A549 (cell line): ENCODE measurements around the gene SHROOM2. TPM values are rescaled to one million over a fixed set of nuclear protein-coding genes. Genes with fewer than 3 reads are reported as not detected.
A peak's percentile ranks its signal among the peaks of the same experiment; 100 is the strongest.

Source experiments
- ATAC-seq, 2 experiments: fragments of 200-7000 bp in 1 of 2; fragments of >200 bp in 1 of 2; cut with Nextera tagmentation in 1 of 2; cut with Tn5 transposase in 1 of 2; 3 replicates each; pipeline versions ENCODE4 v1.8.0 to v1.9.1; 2018 to 2020; ENCODE audit warnings: mild to moderate bottlenecking in 1 of 2, moderate library complexity in 1 of 2
- CTCF ChIA-PET: fragments of 300-600 bp; sonication (Branson Sonifier 250); formaldehyde crosslinking; extraction: SDS; loops from one replicate; lab custom pipeline; 2021; ENCODE audit warnings: antibody characterized with exemption, inconsistent platforms; lab: Yijun Ruan, JAX
- POLR2A ChIA-PET: fragments of 350-600 bp; formaldehyde crosslinking; extraction: SDS; loops from one replicate; lab custom pipeline; 2021; ENCODE audit warnings: antibody characterized with exemption, inconsistent platforms; lab: Yijun Ruan, JAX
- DNase-seq, 2 experiments: peaks; one replicate each; pipeline versions ENCODE4 v3.0.0 to v3.0.0-alpha.2; 2011 to 2016; ENCODE audit warnings: low read depth in 1 of 2, low spot score in 1 of 2
- FAIRE-seq: peaks from 2 replicates; lab custom pipeline; 2011; peaks lifted over from hg19 to GRCh38; lab: Jason Lieb, UNC
- H3K27ac ChIP-seq, 2 experiments: fragments of >200 bp; sonication (Bioruptor Twin); formaldehyde crosslinking; 3 replicates each; pipeline ENCODE4 v1.5.1; 2016 to 2017
- H3K4me1 ChIP-seq: fragments of >200 bp; sonication (Bioruptor Twin); formaldehyde crosslinking; 3 replicates; pipeline ENCODE4 v1.6.1; 2016
- H3K4me2 ChIP-seq: fragments of >200 bp; sonication (Bioruptor Twin); formaldehyde crosslinking; 3 replicates; pipeline ENCODE4 v1.6.1; 2016
- H3K4me3 ChIP-seq: fragments of >200 bp; sonication (Bioruptor Twin); formaldehyde crosslinking; 3 replicates; pipeline ENCODE4 v1.5.1; 2016
- H3K9me3 ChIP-seq: fragments of >200 bp; sonication (Bioruptor Twin); formaldehyde crosslinking; 3 replicates; pipeline ENCODE4 v1.6.1; 2016
- ATOH8 ChIP-seq: fragments of 250-450 bp; sonication (Bioruptor Pico); IDR thresholded peaks from 2 replicates; pipeline ENCODE4 v1.5.0; 2020; ENCODE audit warnings: low read depth, mild to moderate bottlenecking, moderate library complexity
- BCL3 ChIP-seq: fragments of >200 bp; sonication (Bioruptor Twin); formaldehyde crosslinking; IDR thresholded peaks from 3 replicates; pipeline ENCODE4 v1.6.1; 2016
- CEBPB ChIP-seq, 2 experiments: fragments of >200 bp in 1 of 2; sonication (Bioruptor Twin) in 1 of 2; formaldehyde crosslinking in 1 of 2; IDR thresholded peaks; 2 replicates each; pipeline ENCODE4 v1.6.1; 2012 to 2016
- CTCF ChIP-seq: fragments of >200 bp; sonication (Bioruptor Twin); formaldehyde crosslinking; IDR thresholded peaks from 3 replicates; pipeline ENCODE4 v1.5.1; 2016
- ELK1 ChIP-seq: fragments of 150-350 bp; IDR thresholded peaks from 2 replicates; pipeline ENCODE4 v1.6.1; 2014; ENCODE audit warnings: low read depth, mild to moderate bottlenecking, low read length
- FOXS1 ChIP-seq: fragments of 250-450 bp; sonication (Bioruptor Pico); IDR thresholded peaks from 2 replicates; pipeline ENCODE4 v1.5.0; 2020; ENCODE audit warnings: mild to moderate bottlenecking, moderate library complexity
- GATA3 ChIP-seq: IDR thresholded peaks from 2 replicates; pipeline ENCODE4 v1.6.1; 2012; ENCODE audit warnings: borderline replicate concordance
- HMGXB4 ChIP-seq: fragments of 250-450 bp; sonication (Bioruptor Pico); IDR thresholded peaks from 2 replicates; pipeline ENCODE4 v1.5.0; 2021; ENCODE audit warnings: mild to moderate bottlenecking, moderate library complexity, borderline replicate concordance
- HOXB13 ChIP-seq: fragments of 250-450 bp; sonication (Bioruptor Pico); IDR thresholded peaks from 2 replicates; pipeline ENCODE4 v1.5.0; 2020; ENCODE audit warnings: low read depth, mild to moderate bottlenecking, moderate library complexity
- HOXB5 ChIP-seq: fragments of 250-450 bp; sonication (Bioruptor Pico); IDR thresholded peaks from 2 replicates; pipeline ENCODE4 v1.5.0; 2020; ENCODE audit warnings: mild to moderate bottlenecking, moderate library complexity
- JUNB ChIP-seq: fragments of >200 bp; sonication (Bioruptor Twin); formaldehyde crosslinking; IDR thresholded peaks from 2 replicates; pipeline ENCODE4 v1.6.1; 2016
- MAZ ChIP-seq: fragments of 150-350 bp; IDR thresholded peaks from 2 replicates; pipeline ENCODE4 v1.6.1; 2014; ENCODE audit warnings: antibody characterized with exemption, low read depth, low read length, borderline replicate concordance
- RAD21 ChIP-seq, 2 experiments: fragments of >200 bp in 1 of 2; sonication (Bioruptor Twin) in 1 of 2; formaldehyde crosslinking in 1 of 2; IDR thresholded peaks in 1 of 2; conservative IDR thresholded peaks in 1 of 2; 2 replicates in 1 of 2; 3 replicates in 1 of 2; pipeline ENCODE4 v1.6.1; 2012 to 2018; ENCODE audit warnings: inconsistent platforms in 1 of 2
- RCOR1 ChIP-seq: fragments of 150-350 bp; IDR thresholded peaks from 2 replicates; pipeline ENCODE4 v1.6.1; 2014; ENCODE audit warnings: antibody characterized with exemption, low read length, low read depth
- RNF2 ChIP-seq: fragments of 200-600 bp; sonication (generic); IDR thresholded peaks from 2 replicates; pipeline ENCODE4 v1.6.1; 2016; ENCODE audit warnings: low read depth, mild to moderate bottlenecking, antibody characterized with exemption, moderate library complexity, borderline replicate concordance
- SMC3 ChIP-seq: fragments of >200 bp; sonication (Bioruptor Twin); formaldehyde crosslinking; IDR thresholded peaks from 3 replicates; pipeline ENCODE4 v1.6.1; 2018; ENCODE audit warnings: inconsistent platforms
- TFCP2L1 ChIP-seq: fragments of 250-450 bp; sonication (Bioruptor Pico); IDR thresholded peaks from 2 replicates; pipeline ENCODE4 v1.5.0; 2021; ENCODE audit warnings: mild to moderate bottlenecking
- TP53 ChIP-seq: fragments of 250-450 bp; sonication (Bioruptor Pico); IDR thresholded peaks from 2 replicates; pipeline ENCODE4 v1.5.0; 2021; ENCODE audit warnings: mild to moderate bottlenecking, moderate library complexity
- ZC3H11A ChIP-seq: fragments of 450-650 bp; IDR thresholded peaks from 2 replicates; pipeline ENCODE4 v1.6.1; 2014; ENCODE audit warnings: antibody characterized with exemption, mild to moderate bottlenecking
- WGBS: methylation state at CpG from one replicate; pipeline ENCODE4 v1.1.6; 2017; ENCODE audit errors: missing lambda C conversion rate; 5-methylcytosine and 5-hydroxymethylcytosine counted together
- polyA plus RNA-seq, 4 experiments: library from polyadenylated mRNA; depleted of rRNA in 3 of 4; stranded (reverse); fragments of >200 nt; fragmentation: RNase III in 1 of 4; extraction: RNeasy Plus Mini Kit Qiagen cat#74134 plus additional on column Dnase treatment in 1 of 4; gene quantifications; 2 replicates in 3 of 4; 3 replicates in 1 of 4; pipeline ENCODE4 v1.2.3, GENCODE V29; 2011 to 2017

The SHROOM2 gene
- polyA plus RNA-seq, 2 of the 4 experiments (the other 2 are of a cell fraction) = 0.12 to 0.27 TPM

GRCh38 chrX:9882669-9883446, 96.6 kb downstream of the SHROOM2 start (continued):
- TF ChIP-seq HMGXB4 (CRISPR knock-in tag) (no peak), SMC3 (no peak), RCOR1 (no peak)

- H3K4me2 ChIP-seq = no peak overlapping the region
- no peak overlapping the region for H3K27ac ChIP-seq
- FAIRE-seq (no peak), DNase-seq (no peak), ATAC-seq (no peak)
- TF ChIP-seq HOXB5 (CRISPR knock-in tag) (no peak), BCL3 (no peak), RNF2 (no peak)
- no peaks in the 10 kb centered on the region for H3K9me3 ChIP-seq
- no peak overlapping the region for H3K4me3 ChIP-seq
- WGBS = 55% methylated on average over 7 of the region's 9 CpGs
- ChIA-PET CTCF (interaction anchor here (1.8 to 2.1 kb wide), 2 partner anchors 9 to 235 kb away, joined by 6 to 8 read pairs; no protein-coding TSS in a partner anchor), POLR2A (interaction anchor here (0.7 kb wide), 1 partner anchor 134 kb away, joined by 4 read pairs; no protein-coding TSS in a partner anchor)
- no peaks in the 10 kb centered on the region for H3K4me1 ChIP-seq
Observed at GRCh38 chrX:9884031-9884779, 98.0 kb downstream of the SHROOM2 start.

GRCh38 chrX:9885150-9885549, 98.9 kb downstream of the SHROOM2 start:
- Histone ChIP-seq H3K27ac (no peak overlapping the region), H3K9me3 (no peaks in the 10 kb centered on the region), H3K4me3 (no peak overlapping the region), H3K4me2 (0 out of 3 replicates have a peak overlapping the region, but pooled peaks have one; percentile 31), H3K4me1 (no peaks in the 10 kb centered on the region)
- ATAC-seq = peak; percentile 93 to 98
- CTCF ChIA-PET = interaction anchor here (1.0 to 1.6 kb wide), 2 partner anchors 14 to 110 kb away, joined by 3 read pairs; no protein-coding TSS in a partner anchor
- 7% methylated on average over 8 of the region's 8 CpGs for WGBS
- DNase-seq = peak; percentile 58 to 64
- no peak for FAIRE-seq
- TF ChIP-seq CEBPB (IDR thresholded peaks at IDR 0.05) = no peak
- TF ChIP-seq GATA3 = no peak
- no peak for TF ChIP-seq ZC3H11A
- no peak for TF ChIP-seq HOXB5 (CRISPR knock-in tag)
- TF ChIP-seq TP53 (CRISPR knock-in tag) = no peak
- no peak for TF ChIP-seq FOXS1 (CRISPR knock-in tag)
- peak; percentile 35; the same call in 1 of the 3 replicates for TF ChIP-seq SMC3
- no peak for TF ChIP-seq MAZ
- TF ChIP-seq ATOH8 (CRISPR knock-in tag) = no peak
- TF ChIP-seq HOXB13 (CRISPR knock-in tag) = no peak
- no peak for TF ChIP-seq TFCP2L1
- TF ChIP-seq CTCF = peak; percentile 56
- peak; percentile 52 to 68 for TF ChIP-seq RAD21 (conservative IDR thresholded peaks at IDR 0.05 in 1 of 2, IDR thresholded peaks at IDR 0.05 in 1 of 2)
- TF ChIP-seq JUNB = no peak
- no peak for TF ChIP-seq RNF2
- TF ChIP-seq ELK1 = no peak
- POLR2A ChIA-PET = no interaction called here
